Measurements from ENCODE around the gene NARF. TPM values are rescaled to one million over a fixed set of nuclear protein-coding genes. Genes with fewer than 3 reads are reported as not detected.
"Not testable (repeated sequence)": the region's sequence is repeated elsewhere in the genome, so short reads cannot be mapped to it uniquely, and the experiment has no call there.

The NARF gene
- total and polyA plus RNA-seq, 2 of the 8 experiments (the other 6 are each of a cell fraction or from before 2014, with no cell fraction given), result 97.4 to 131 TPM

- H2BK15ac ChIP-seq (ENCODE audit: low read length); H2BK12ac ChIP-seq (ENCODE audit: low read depth, low read length); H2AFZ ChIP-seq (ENCODE audit: low read length); H3K14ac ChIP-seq (ENCODE audit: insufficient read length); H4K8ac ChIP-seq (ENCODE audit: extremely low read depth, insufficient read depth, low read length); H3K18ac ChIP-seq (ENCODE audit: extremely low read depth, low read length); H3K56ac ChIP-seq (replicated peaks; ENCODE audit: insufficient read length, low read depth, low read length); DNase-seq (ENCODE audit: low read depth in 1 of 2, low spot score in 2 of 2); POLR2A ChIA-PET (ENCODE audit: partially characterized antibody); H3K9me3 ChIP-seq (ENCODE audit: insufficient read depth in 2 of 2, low read depth in 1 of 2, low read length in 1 of 2); FAIRE-seq; H2BK5ac ChIP-seq (ENCODE audit: low read depth, low read length); H2BK20ac ChIP-seq (ENCODE audit: low read length); H4K91ac ChIP-seq (replicated peaks; ENCODE audit: insufficient read length, low read length); H3K4me3 ChIP-seq (ENCODE audit: extremely low read depth in 1 of 4, insufficient read depth in 2 of 4, low read depth in 3 of 4, low read length in 4 of 4); H3K23me2 ChIP-seq (ENCODE audit: low read depth, low read length); H3K4ac ChIP-seq (replicated peaks; ENCODE audit: insufficient read length, low read depth, low read length); H2BK120ac ChIP-seq (replicated peaks; ENCODE audit: low read depth, low read length); H3K9ac ChIP-seq (replicated peaks in 1 of 4; ENCODE audit: extremely low read depth in 1 of 4, low read depth in 3 of 4, low read length in 3 of 4); H2AK5ac ChIP-seq (ENCODE audit: low read depth, low read length); H3K4me2 ChIP-seq (ENCODE audit: insufficient read depth in 1 of 2, low read depth in 2 of 2, low read length in 2 of 2); H3K27me3 ChIP-seq (replicated peaks in 1 of 4; ENCODE audit: control insufficient read depth in 3 of 4, extremely low read depth in 1 of 4, insufficient read depth in 3 of 4, low read length in 3 of 4); H3K36me3 ChIP-seq (ENCODE audit: control insufficient read depth in 2 of 4, insufficient read depth in 4 of 4, low read length in 3 of 4); H4K5ac ChIP-seq (ENCODE audit: insufficient read length, low read depth, low read length); H3K27ac ChIP-seq (ENCODE audit: low read depth, low read length); H3K23ac ChIP-seq (ENCODE audit: insufficient read length): not testable (repeated sequence)
- Histone ChIP-seq H3K4me1 (replicated peaks in 1 of 4; ENCODE audit: control insufficient read depth in 3 of 4, insufficient read depth in 4 of 4, low read length in 3 of 4) (peaks cover 3 to 13% (median 7%) of the 10 kb centered on the region in 4 experiments; a peak in 6 of 7 replicates), H3K79me1 (ENCODE audit: low read depth, low read length) (peaks cover 15% of the 10 kb centered on the region), H3K79me2 (ENCODE audit: control insufficient read depth in 1 of 2, insufficient read depth in 2 of 2, low read length in 2 of 2) (peaks cover 29 to 97% of the 10 kb centered on the region in 2 experiments), H4K20me1 (replicated peaks in 1 of 2; ENCODE audit: control insufficient read depth in 1 of 2, insufficient read depth in 2 of 2, low read length in 2 of 2) (peaks cover 23 to 33% of the 10 kb centered on the region in 2 experiments)
- CTCF ChIA-PET (ENCODE audit: partially characterized antibody), result interaction anchor here (0.6 to 3.4 kb wide), 5 partner anchors 10 to 195 kb away, joined by 3 to 19 read pairs (median 4); no protein-coding TSS in a partner anchor
- WGBS, 2 experiments (ENCODE audit: extremely low coverage in 1 of 2, insufficient coverage in 1 of 2, insufficient read length in 1 of 2, insufficient replicate concordance in 2 of 2, low coverage in 1 of 2, low lambda C conversion rate in 2 of 2, missing lambda C conversion rate in 1 of 2), result 80 to 91% methylated on average over 1 to 13 of the region's 18 CpGs
Measured at GRCh38 chr17:82539076-82539475, 80.5 kb downstream of the NARF start.

Small RNA genes within 50 kb of the gene (small RNA-seq; reads per million reads assigned to genes)
- gene RF00019 (ENCODE audit: insufficient read depth), result not detected

Other genes with a start within 250 kb of the NARF start
- gene CCDC57, start 245.9 kb upstream of the NARF start, total RNA-seq (2021; fragmentation: NEBNext Ultra II Directional; extraction: Animal tissue kit (Norgen Biotek cat#: 25700)), result 12.6 and 12.9 TPM in 2 replicates
- gene CCDC57, start 245.9 kb upstream of the NARF start, polyA plus RNA-seq (2011; rRNA removed), result 8.4 and 10.1 TPM in 2 replicates
- gene SLC16A3, start 229.7 kb upstream of the NARF start, total RNA-seq (2021; fragmentation: NEBNext Ultra II Directional; extraction: Animal tissue kit (Norgen Biotek cat#: 25700)), result 3.6 and 3.8 TPM in 2 replicates
- 8.7 and 12.2 TPM in 2 replicates for gene SLC16A3, start 229.7 kb upstream of the NARF start, polyA plus RNA-seq (2011; rRNA removed)
- gene CSNK1D, start 185.0 kb upstream of the NARF start, total RNA-seq (2021; fragmentation: NEBNext Ultra II Directional; extraction: Animal tissue kit (Norgen Biotek cat#: 25700)), result 103 and 107 TPM in 2 replicates
- 73.5 and 114 TPM in 2 replicates for gene CSNK1D, start 185.0 kb upstream of the NARF start, polyA plus RNA-seq (2011; rRNA removed)
- 0.86 and 1.3 TPM in 2 replicates for gene CD7, start 141.1 kb upstream of the NARF start, total RNA-seq (2021; fragmentation: NEBNext Ultra II Directional; extraction: Animal tissue kit (Norgen Biotek cat#: 25700))
- gene CD7, start 141.1 kb upstream of the NARF start, polyA plus RNA-seq (2011; rRNA removed), result 0.83 and 1.8 TPM in 2 replicates
- gene SECTM1, start 125.0 kb upstream of the NARF start, total RNA-seq (2021; fragmentation: NEBNext Ultra II Directional; extraction: Animal tissue kit (Norgen Biotek cat#: 25700)), result 0.20 and 0.57 TPM in 2 replicates
- 0.46 and 0.65 TPM in 2 replicates for gene SECTM1, start 125.0 kb upstream of the NARF start, polyA plus RNA-seq (2011; rRNA removed)
- gene TEX19, start 99.5 kb upstream of the NARF start, total RNA-seq (2021; fragmentation: NEBNext Ultra II Directional; extraction: Animal tissue kit (Norgen Biotek cat#: 25700)), result 0.38 and 0.54 TPM in 2 replicates
- 0.46 and 0.80 TPM in 2 replicates for gene TEX19, start 99.5 kb upstream of the NARF start, polyA plus RNA-seq (2011; rRNA removed)
- gene UTS2R, start 87.0 kb upstream of the NARF start, total RNA-seq (2021; fragmentation: NEBNext Ultra II Directional; extraction: Animal tissue kit (Norgen Biotek cat#: 25700)), result 0.63 TPM in 1 of 2 replicates, not detected in the other
- gene UTS2R, start 87.0 kb upstream of the NARF start, polyA plus RNA-seq (2011; rRNA removed), result 0.27 and 0.49 TPM in 2 replicates
- gene HEXD, start 40.4 kb upstream of the NARF start, total RNA-seq (2021; fragmentation: NEBNext Ultra II Directional; extraction: Animal tissue kit (Norgen Biotek cat#: 25700)), result 20.6 and 24.2 TPM in 2 replicates
- 21.8 and 33.7 TPM in 2 replicates for gene HEXD, start 40.4 kb upstream of the NARF start, polyA plus RNA-seq (2011; rRNA removed)
- 21.8 and 24.4 TPM in 2 replicates for gene OGFOD3, start 40.2 kb upstream of the NARF start, total RNA-seq (2021; fragmentation: NEBNext Ultra II Directional; extraction: Animal tissue kit (Norgen Biotek cat#: 25700))
- gene OGFOD3, start 40.2 kb upstream of the NARF start, polyA plus RNA-seq (2011; rRNA removed), result 21.1 and 27.9 TPM in 2 replicates
- gene CYBC1, start 8.0 kb upstream of the NARF start, total RNA-seq (2021; fragmentation: NEBNext Ultra II Directional; extraction: Animal tissue kit (Norgen Biotek cat#: 25700)), result 66.7 and 74.6 TPM in 2 replicates
- 81.4 and 116 TPM in 2 replicates for gene CYBC1, start 8.0 kb upstream of the NARF start, polyA plus RNA-seq (2011; rRNA removed)
- gene FOXK2, start 61.0 kb downstream of the NARF start, total RNA-seq (2021; fragmentation: NEBNext Ultra II Directional; extraction: Animal tissue kit (Norgen Biotek cat#: 25700)), result 64.9 and 66.9 TPM in 2 replicates
- gene FOXK2, start 61.0 kb downstream of the NARF start, polyA plus RNA-seq (2011; rRNA removed), result 34.7 and 42.3 TPM in 2 replicates
- 82.0 and 88.8 TPM in 2 replicates for gene WDR45B, start 189.7 kb downstream of the NARF start, total RNA-seq (2021; fragmentation: NEBNext Ultra II Directional; extraction: Animal tissue kit (Norgen Biotek cat#: 25700))
- gene WDR45B, start 189.7 kb downstream of the NARF start, polyA plus RNA-seq (2011; rRNA removed), result 100 and 101 TPM in 2 replicates
- gene RAB40B, start 240.0 kb downstream of the NARF start, total RNA-seq (2021; fragmentation: NEBNext Ultra II Directional; extraction: Animal tissue kit (Norgen Biotek cat#: 25700)), result 3.1 and 3.3 TPM in 2 replicates
- gene RAB40B, start 240.0 kb downstream of the NARF start, polyA plus RNA-seq (2011; rRNA removed), result 4.6 and 7.1 TPM in 2 replicates